Osteocyte (in vitro differentiated cells): ENCODE data around the gene FMNL2. TPM values are rescaled to one million over a fixed set of nuclear protein-coding genes. Genes with fewer than 3 reads are reported as not detected.

Experiments used
- DNase-seq: peaks from one replicate; pipeline ENCODE4 v3.0.0; 2021; ENCODE audit warnings: mixed read lengths; ENCODE audit not compliant: unreplicated experiment; ENCODE audit errors: extremely low spot score
- H3K27ac Mint-ChIP-seq: one replicate; pipeline ENCODE4 v1.8.0; 2021; ENCODE audit warnings: mild to moderate bottlenecking, mixed read lengths; ENCODE audit not compliant: unreplicated experiment
- H3K27me3 Mint-ChIP-seq: one replicate; pipeline ENCODE4 v1.8.0; 2021; ENCODE audit warnings: mixed read lengths; ENCODE audit not compliant: unreplicated experiment
- H3K36me3 Mint-ChIP-seq: one replicate; pipeline ENCODE4 v1.8.0; 2021; ENCODE audit warnings: mixed read lengths; ENCODE audit not compliant: unreplicated experiment
- H3K4me1 Mint-ChIP-seq: one replicate; pipeline ENCODE4 v1.8.0; 2021; ENCODE audit warnings: mixed read lengths; ENCODE audit not compliant: unreplicated experiment
- H3K4me3 Mint-ChIP-seq: one replicate; pipeline ENCODE4 v1.8.0; 2021; ENCODE audit warnings: mild to moderate bottlenecking, moderate library complexity, mixed read lengths; ENCODE audit not compliant: unreplicated experiment
- H3K9me3 Mint-ChIP-seq: one replicate; pipeline ENCODE4 v1.8.0; 2021; ENCODE audit warnings: mixed read lengths; ENCODE audit not compliant: unreplicated experiment
- CTCF ChIP-seq: fragments of 200-600 bp; sonication (generic); IDR thresholded peaks from 2 replicates; pipeline ENCODE4 v1.5.0; 2021; ENCODE audit warnings: antibody characterized with exemption, mild to moderate bottlenecking, moderate library complexity
- total RNA-seq: library from RNA; stranded (reverse); gene quantifications from 2 replicates; pipeline ENCODE4 v1.2.1, GENCODE V29; 2021

Gene FMNL2
- total RNA-seq, 1 donor from 2014 or later, result 45.3 TPM

DNA sequence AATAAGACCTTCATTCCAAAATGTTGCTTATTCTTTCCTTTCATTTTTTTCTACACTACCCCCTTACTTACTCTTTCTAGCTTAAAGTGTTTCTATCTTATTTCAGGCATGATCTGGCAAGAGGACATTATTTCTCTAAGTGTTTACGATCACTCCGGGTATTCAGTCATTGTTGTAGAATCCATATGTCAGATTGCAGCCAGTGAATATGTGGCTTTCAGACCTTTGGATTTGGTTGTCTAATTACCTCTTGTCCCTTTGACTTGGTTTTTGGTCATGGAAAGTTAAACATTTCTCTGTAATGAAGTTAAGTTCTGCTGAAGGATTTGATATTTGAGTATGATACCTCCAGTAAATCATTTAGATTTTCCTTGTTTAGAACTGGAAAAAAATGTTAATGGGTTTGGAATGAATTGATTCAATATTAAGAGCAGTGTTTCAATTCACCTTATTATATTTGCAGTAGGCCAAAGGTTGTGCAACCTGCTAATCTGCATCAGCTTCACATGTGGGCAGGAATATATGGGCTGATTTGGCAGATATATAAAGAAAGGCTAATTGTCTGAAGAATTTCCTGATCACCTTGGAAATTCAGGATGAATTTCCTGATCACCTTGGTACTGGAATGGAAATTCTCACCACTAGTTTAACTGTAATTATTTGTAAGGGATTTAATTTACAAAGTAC lies 227.4 kb downstream of the FMNL2 start:
- peaks cover 23% of the 10 kb centered on the region for H3K36me3 Mint-ChIP-seq
- H3K4me3 Mint-ChIP-seq, result no peak overlapping the region
- no peak for TF ChIP-seq CTCF
- peaks cover 39% of the 10 kb centered on the region for H3K4me1 Mint-ChIP-seq
- DNase-seq, result no peak
- no peak overlapping the region for H3K27ac Mint-ChIP-seq
- no peaks in the 10 kb centered on the region for H3K9me3 Mint-ChIP-seq
- no peaks in the 10 kb centered on the region for H3K27me3 Mint-ChIP-seq

DNA sequence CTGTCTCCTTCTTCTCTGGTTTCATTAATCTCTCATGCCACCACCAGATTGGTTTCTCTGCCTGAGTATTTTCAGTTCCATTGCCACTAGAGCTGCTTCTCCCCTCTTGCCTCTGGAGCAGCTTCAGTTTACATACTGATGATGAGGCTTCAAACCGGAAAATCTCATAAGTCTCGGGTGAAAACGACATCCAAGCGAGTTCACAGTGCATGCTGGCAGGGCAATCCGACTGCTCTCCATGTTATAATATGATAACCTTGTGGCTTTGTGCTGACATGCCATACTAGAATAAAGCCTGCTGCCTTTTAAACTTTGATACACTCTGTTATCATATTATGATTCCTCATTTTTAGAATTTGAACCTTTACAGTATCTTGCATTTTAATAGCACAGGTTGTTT lies 228.8 kb downstream of the FMNL2 start:
- Mint-ChIP-seq H3K27me3 (no peaks in the 10 kb centered on the region), H3K4me3 (no peak overlapping the region), H3K27ac (no peak overlapping the region), H3K4me1 (peaks cover 28% of the 10 kb centered on the region), H3K36me3 (peaks cover 23% of the 10 kb centered on the region), H3K9me3 (no peaks in the 10 kb centered on the region)
- TF ChIP-seq CTCF, result no peak
- DNase-seq, result no peak

DNA sequence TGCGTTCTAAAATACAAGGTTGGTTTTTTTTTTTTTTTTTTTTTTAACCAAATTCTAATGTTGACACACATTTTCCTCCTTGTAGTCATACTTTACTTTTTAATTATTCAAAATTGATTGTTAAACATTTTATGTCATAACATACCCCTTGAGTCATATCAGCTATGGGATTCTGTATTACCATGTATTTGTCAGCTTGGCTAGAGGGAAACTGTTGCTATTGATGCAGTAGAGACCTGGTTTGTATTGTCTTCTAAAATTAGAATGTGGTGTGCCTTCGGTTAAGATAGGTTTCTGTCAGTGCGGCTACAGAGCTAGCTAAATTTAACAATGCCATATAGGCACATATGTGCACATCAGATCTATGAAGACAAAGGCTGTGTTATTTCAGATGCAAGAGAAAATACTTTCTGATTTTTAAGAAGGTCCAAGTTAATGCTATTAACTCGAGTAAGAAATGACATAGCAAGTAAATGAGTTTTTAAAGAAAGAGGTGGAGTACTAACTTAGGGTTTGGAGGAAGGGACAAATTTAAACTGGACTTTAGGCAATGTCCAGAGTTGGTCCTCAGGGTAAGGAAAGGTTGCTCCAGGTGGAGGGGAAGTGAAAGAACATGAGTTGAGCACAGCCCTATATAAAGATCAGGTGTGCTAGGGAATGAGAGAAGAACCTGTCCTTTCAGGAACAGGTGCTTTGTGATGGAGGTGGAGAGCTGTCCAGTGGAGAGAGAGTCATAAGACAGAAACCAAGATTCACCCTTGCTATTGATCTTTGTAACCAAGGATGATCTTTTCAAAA lies 230.0 kb downstream of the FMNL2 start:
- Mint-ChIP-seq H3K27ac (no peak overlapping the region), H3K4me1 (peaks cover 17% of the 10 kb centered on the region), H3K27me3 (no peaks in the 10 kb centered on the region), H3K36me3 (peaks cover 27% of the 10 kb centered on the region), H3K4me3 (no peak overlapping the region), H3K9me3 (no peaks in the 10 kb centered on the region)
- DNase-seq, result no peak
- no peak for TF ChIP-seq CTCF

GRCh38 chr2:152565884-152566727 lies 231.1 kb downstream of the FMNL2 start:
- no peak overlapping the region for H3K4me3 Mint-ChIP-seq

More at GRCh38 chr2:152565884-152566727, 231.1 kb downstream of the FMNL2 start:
- TF ChIP-seq CTCF, result no peak
- no peak for DNase-seq
- H3K27me3 Mint-ChIP-seq, result no peaks in the 10 kb centered on the region
- H3K36me3 Mint-ChIP-seq, result peaks cover 24% of the 10 kb centered on the region
- peaks cover 14% of the 10 kb centered on the region for H3K4me1 Mint-ChIP-seq
- H3K27ac Mint-ChIP-seq, result no peak overlapping the region
- H3K9me3 Mint-ChIP-seq, result no peaks in the 10 kb centered on the region
